IPS DF 19.7 (cell line): ENCODE data around the gene UGT1A10.

Experiments
- DNase-seq: peaks from one replicate; pipeline ENCODE4 v3.0.0-alpha.2; 2013; ENCODE audit warnings: low read depth, low spot score

The UGT1A10 gene

DNA sequence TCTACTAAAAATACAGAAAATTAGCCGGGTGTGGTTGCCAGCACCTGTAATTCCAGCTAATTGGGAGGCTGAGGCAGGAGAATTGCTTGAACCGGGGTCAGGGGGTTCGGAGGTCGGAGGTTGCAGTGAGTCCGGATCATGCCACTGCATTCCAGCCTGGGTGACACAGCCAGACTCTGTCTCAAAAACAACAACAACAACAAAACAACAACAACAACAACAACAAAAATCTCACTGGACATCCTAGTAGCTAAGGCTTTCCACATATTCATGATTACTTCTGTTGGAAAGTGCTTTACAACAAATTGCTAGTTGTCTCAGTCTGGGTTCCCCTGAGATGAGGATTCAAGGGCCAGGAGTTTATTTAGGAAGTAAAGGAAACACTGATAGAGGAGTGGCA lies 137.6 kb downstream of the UGT1A10 start:
- no peak for DNase-seq

DNA sequence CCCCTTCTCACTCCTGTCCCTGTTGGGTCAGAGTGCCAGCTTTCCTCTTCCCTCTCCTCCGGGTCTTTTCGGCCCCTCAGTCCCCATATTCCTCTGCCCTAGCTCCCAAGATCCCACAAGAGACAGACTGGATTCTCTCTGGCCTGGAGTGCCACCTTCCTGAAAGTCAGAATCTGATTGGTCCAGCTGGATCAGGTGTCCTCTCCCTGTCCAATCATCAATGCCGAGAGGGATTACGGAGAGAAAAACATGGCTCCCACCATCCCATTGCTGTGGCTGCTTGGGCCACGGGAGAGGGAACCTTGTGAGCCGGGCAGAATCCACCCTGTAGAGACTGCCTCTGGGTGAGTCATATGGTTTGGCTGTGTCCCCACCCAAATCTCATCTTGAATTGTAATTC lies 139.2 kb downstream of the UGT1A10 start:
- no peak for DNase-seq

DNA sequence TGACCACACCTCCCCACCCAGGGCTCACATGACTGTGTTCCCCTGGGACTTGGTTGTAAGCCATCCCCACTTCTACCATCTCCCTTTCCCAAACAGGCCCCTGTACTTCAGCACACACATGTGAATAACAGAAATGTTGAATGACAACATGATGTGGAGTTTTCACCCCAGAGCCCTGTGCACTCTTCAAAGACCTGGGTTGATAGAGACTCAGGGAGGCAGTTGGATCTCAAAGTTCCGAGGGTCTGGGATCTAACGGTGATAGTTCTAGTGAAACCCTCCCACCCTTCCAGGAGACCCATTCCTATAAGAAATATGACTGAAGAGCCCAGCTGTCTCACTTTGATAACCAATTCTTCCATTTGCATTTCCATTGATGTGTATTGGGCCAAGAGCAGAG lies 141.8 kb downstream of the UGT1A10 start, which contains the start of gene MROH2A:
MROH2A (plus strand) TSS at position 301 of the 400 bp plus-strand sequence. CDS start 1,029 bp downstream, outside the sequence.
- no peak for DNase-seq

GRCh38 chr2:233779722-233780121 lies 143.5 kb downstream of the UGT1A10 start:
- DNase-seq, result no peak

- no peak for DNase-seq
These were observed 144.5 kb downstream of the UGT1A10 start for GRCh38 chr2:233780771-233781170.

DNA sequence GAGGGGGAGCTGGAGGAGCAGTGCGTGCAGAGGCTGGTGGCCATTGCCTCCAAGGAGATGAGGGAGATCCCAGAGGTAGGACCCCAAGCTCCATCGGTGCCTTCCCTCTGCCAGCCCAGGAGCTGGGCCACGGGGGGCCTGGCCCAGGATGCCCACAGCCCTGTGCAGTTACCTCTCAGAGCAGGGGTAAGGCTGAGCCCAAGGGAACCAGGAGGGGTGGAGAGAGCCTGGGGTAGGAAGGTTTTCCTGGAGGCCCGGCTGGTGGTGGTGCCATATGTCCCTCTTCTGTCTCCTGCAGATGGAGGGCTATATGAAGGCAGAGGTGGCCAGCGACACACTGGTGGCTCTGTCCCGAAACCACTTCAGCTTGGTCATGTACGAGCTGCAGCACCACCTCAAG lies 153.3 kb downstream of the UGT1A10 start:
- no peak for DNase-seq

DNA sequence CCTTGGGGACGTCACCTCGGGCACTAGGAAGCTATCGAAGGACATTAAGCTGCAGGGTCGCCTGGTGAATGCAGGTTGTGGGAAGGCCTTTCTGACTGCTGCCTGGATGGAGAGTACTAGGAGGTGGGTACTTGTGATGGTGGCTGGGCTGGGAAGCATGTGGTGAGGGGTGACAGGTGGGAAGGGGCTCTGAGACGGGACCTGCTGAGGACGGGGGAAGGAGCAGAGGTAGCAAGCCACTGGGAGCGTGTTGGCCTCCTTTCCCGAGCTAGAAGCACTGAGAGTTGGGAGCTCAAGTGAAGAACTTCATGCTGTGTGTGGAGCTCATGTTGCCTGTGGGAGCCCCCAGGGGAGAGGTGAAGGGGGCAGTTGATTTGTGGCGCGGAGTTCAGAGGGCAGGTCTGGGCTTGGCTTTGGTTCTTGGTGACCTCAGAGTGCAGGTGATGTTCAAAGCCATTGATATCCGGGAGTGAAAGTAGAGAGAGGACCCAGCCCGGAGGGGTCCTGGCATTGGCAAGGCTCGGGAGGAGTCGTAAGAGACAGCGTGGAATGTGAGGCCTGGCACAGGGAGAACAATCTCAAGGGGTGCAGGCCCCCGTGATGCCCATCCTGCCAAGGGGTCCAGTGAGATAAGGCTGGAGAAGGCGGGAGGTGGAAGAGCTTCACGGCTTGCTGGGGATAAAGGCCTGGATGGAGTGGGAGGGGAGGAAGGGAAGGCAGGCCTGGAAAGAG lies 155.1 kb downstream of the UGT1A10 start:
- DNase-seq, result no peak

- DNase-seq, result no peak
These were observed 155.7 kb downstream of the UGT1A10 start for GRCh38 chr2:233791883-233792329.

DNA sequence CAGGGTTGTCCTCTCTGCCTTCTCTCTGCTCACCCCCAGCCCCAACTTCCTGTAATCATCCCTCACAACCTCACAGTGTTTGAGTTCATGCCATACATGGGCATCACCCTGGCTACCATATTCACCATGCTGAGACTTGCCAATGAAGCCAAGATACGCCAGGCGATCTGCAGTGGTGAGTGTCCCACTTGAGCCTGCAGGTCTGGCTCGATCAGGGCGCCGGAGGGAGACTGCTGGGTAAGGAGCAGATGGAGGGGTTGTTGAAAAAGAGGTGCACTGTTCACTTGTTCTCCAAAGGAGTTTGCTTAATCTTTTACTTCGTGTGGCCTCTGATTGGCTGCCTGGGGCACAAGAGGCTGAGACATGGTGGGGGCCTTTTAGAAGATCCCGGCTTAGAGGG lies 156.5 kb downstream of the UGT1A10 start:
- no peak for DNase-seq

GRCh38 chr2:233793465-233794127 lies 157.3 kb downstream of the UGT1A10 start:
- DNase-seq, result no peak

DNA sequence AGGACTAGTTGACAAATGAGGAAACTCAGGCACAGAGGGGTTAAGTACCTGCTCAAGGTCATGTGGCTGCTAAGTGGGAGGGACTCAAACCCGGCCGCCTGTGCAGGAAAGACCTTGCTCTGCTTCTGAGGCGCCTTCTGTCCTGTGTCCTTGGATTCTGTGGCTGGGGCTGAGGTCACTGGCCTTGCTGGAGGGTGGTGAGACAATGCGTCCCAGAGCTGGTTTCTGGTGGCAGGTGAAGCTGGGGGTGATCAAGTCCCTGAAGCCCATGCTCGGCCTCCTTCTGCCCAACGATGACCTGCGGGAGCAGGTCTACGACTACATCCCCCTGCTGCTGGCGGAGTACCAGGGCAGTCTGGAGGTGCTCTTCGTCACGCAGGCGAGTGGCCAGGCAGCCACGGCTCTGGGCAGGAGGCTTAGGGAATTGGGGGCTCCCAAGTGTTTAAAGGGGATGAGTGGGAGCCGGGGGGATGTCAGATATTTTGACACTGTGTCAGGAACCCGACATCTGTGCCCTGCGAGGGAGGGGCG lies 157.9 kb downstream of the UGT1A10 start:
- DNase-seq, result no peak

GRCh38 chr2:233795735-233796171 lies 159.5 kb downstream of the UGT1A10 start:
- DNase-seq, result no peak

GRCh38 chr2:233796254-233796653 lies 160.0 kb downstream of the UGT1A10 start:
- no peak for DNase-seq

- no peak for DNase-seq
These were observed 162.3 kb downstream of the UGT1A10 start for GRCh38 chr2:233798335-233799086.

DNA sequence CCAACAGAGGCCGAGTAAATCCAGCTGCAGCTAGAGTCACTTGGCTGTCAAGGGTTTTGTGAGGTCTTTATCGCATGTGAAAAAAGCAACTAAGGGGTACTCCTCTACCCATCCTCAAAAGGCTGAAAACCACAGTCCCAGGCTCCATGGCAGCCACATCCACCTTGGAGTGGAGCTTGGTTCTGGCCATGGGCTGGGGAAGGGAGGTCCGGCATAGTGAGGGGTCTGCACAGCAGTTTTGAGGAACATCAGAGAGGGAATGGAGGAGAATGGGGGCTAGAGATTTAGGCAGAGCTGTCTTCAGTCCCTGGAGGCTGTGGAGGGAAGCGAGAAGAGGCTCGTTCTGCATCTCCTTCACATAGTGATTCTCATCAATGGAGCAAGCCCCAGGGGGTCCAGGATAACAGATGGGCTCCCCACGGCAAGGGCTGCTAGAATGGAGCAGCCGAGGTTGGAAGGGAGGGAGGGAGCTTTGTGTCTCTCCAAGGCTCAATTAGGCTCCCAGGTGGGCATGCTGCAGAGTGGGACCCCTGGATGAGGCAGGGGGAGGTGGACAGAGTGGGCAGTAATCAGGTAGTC lies 162.9 kb downstream of the UGT1A10 start:
- DNase-seq, result no peak

GRCh38 chr2:233799716-233800115 lies 163.5 kb downstream of the UGT1A10 start:
- no peak for DNase-seq

GRCh38 chr2:233800208-233800607 lies 164.0 kb downstream of the UGT1A10 start:
- DNase-seq, result no peak

DNA sequence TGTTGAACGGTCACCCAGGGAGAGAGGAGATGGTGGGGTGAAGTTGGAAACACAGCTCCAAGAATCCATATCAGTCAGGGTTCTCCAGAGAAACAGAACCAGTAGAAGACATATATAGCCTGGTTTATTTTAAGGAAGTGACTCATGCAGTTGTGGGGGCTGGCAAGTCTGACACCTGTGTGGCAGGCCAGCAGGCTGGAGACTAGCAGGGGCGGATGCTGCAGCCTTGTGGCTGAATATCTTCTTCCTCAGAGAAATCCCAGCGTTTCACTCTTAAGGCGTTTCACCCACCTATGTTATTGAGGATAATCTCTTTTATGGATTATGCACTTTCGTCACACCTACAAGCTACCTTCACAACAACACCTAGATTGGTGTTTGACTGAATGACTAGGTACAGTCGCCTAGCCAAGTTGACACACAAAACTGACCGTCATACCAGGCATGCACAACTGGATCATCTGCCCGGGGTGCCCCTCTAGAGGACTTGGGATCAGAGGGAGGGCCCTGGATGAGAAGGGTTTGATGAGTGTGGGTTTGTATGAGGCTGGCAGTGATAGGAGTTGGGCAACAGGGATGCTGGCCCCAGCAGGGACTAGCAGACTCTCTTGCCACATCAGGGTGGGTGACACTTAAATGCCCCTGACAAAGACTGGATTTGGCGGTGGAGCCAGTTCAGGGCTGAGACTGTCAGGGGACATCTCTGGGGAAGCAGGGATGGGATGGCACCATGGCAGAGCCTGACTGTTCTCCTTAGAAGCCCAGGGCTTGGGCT lies 165.3 kb downstream of the UGT1A10 start:
- DNase-seq, result no peak

DNA sequence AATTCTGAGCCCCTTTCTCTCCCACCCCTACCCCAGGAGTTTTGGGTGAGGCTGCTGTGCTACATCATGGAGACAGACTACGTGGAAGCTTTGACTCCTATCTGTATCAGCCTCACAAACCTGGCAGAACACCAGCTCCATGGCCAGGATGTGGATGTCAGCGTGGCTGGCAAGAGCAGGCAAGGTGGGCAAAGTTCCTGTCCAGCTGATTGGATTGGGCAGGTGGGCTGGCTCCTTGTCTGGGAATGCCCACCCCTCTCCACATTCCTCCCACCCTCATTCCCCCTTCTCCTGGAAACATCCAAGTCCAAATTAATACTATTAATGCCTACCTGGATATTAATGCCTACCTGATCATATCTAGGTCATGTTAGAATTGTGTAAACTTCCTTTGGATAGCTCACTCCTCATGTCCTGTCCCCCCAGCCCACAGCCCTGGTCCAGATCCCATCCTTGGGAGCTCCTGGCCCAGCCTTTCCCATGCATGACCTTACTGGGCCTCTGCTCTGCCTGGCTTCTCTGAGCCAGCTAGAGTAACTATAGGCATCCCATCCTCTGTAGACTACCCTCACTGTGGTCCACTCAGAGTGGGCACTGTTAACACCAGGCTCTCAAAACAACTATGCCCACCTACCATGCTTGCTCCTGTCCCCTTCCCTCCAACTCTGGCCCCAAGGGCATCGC lies 166.0 kb downstream of the UGT1A10 start:
- no peak for DNase-seq

GRCh38 chr2:233803292-233803911 lies 167.2 kb downstream of the UGT1A10 start:
- DNase-seq, result no peak
